Glutamatergic neuron (in vitro differentiated cells): Measurements from ENCODE around the gene KCNK5. TPM values are rescaled to one million over a fixed set of nuclear protein-coding genes. Genes with fewer than 3 reads are reported as not detected.

ENCODE experiments used
- DNase-seq: peaks from one replicate; pipeline ENCODE4 v3.0.0; 2022
- H3K27ac Mint-ChIP-seq: one replicate; pipeline ENCODE4 v1.8.0; 2020; ENCODE audit warnings: mild to moderate bottlenecking, mixed read lengths, inconsistent platforms; ENCODE audit not compliant: unreplicated experiment
- H3K27me3 Mint-ChIP-seq: one replicate; pipeline ENCODE4 v1.8.0; 2020; ENCODE audit warnings: mild to moderate bottlenecking, moderate library complexity, mixed read lengths, inconsistent platforms; ENCODE audit not compliant: unreplicated experiment
- H3K36me3 Mint-ChIP-seq: one replicate; pipeline ENCODE4 v1.8.0; 2020; ENCODE audit warnings: mild to moderate bottlenecking, mixed read lengths, inconsistent platforms; ENCODE audit not compliant: unreplicated experiment
- H3K4me1 Mint-ChIP-seq: one replicate; pipeline ENCODE4 v1.8.0; 2020; ENCODE audit warnings: mild to moderate bottlenecking, low read depth, mixed read lengths, inconsistent platforms; ENCODE audit not compliant: unreplicated experiment
- H3K4me3 Mint-ChIP-seq: one replicate; pipeline ENCODE4 v1.8.0; 2020; ENCODE audit warnings: mild to moderate bottlenecking, mixed read lengths, inconsistent platforms; ENCODE audit not compliant: unreplicated experiment
- H3K9me3 Mint-ChIP-seq: one replicate; pipeline ENCODE4 v1.8.0; 2020; ENCODE audit warnings: mild to moderate bottlenecking, moderate library complexity, mixed read lengths, inconsistent platforms; ENCODE audit not compliant: unreplicated experiment
- total RNA-seq: library from RNA; stranded (reverse); fragmentation: NEBNext Ultra II Directional; extraction: Animal tissue kit (Norgen Biotek cat#: 25700); gene quantifications from one replicate; pipeline ENCODE4 v1.2.1, GENCODE V29; 2021; ENCODE audit not compliant: unreplicated experiment
- TF ChIP-seq, protein P1 (sequence below): fragments of 200-600 bp; sonication (generic); IDR thresholded peaks from one replicate; pipeline ENCODE4 v1.5.0; 2021; ENCODE audit not compliant: partially characterized antibody, unreplicated experiment

The KCNK5 gene
- total RNA-seq, 1 donor from 2014 or later = 0.71 TPM

DNA sequence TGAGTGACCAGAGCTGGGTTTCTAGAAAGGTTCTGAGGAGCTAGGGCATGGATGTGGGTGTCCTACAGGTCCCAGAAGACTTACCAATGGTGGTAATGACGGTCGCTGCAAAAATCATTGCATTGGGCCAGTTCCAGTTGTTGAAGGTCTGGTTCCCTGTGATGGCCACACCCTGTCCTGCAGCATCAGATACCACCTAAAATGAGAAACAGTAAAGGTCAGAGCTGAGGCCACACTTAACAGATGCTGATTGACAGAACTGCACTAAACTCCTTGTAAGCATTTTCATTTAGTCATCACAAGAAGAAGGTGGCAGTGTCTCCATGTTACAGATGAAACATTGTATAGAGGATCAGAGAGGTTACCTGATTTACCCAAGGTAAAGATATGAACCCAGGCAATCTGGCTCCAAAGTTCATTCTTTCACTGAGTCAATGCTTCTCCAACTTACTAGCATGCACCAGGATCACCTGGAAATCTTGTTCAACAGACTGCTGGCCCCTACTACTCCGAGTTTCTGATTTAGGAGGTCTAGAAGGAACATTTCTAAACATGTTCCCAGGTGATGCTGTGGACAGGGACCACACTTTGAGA is 33.4 kb downstream of the KCNK5 start:
- no peak overlapping the region for H3K4me3 Mint-ChIP-seq
- H3K4me1 Mint-ChIP-seq = no peaks in the 10 kb centered on the region
- no peak for DNase-seq
- no peaks in the 10 kb centered on the region for H3K27me3 Mint-ChIP-seq
- H3K27ac Mint-ChIP-seq = no peak overlapping the region
- H3K9me3 Mint-ChIP-seq = peaks cover 2% of the 10 kb centered on the region
- H3K36me3 Mint-ChIP-seq = peaks cover 4% of the 10 kb centered on the region
- TF ChIP-seq, protein P1, sequence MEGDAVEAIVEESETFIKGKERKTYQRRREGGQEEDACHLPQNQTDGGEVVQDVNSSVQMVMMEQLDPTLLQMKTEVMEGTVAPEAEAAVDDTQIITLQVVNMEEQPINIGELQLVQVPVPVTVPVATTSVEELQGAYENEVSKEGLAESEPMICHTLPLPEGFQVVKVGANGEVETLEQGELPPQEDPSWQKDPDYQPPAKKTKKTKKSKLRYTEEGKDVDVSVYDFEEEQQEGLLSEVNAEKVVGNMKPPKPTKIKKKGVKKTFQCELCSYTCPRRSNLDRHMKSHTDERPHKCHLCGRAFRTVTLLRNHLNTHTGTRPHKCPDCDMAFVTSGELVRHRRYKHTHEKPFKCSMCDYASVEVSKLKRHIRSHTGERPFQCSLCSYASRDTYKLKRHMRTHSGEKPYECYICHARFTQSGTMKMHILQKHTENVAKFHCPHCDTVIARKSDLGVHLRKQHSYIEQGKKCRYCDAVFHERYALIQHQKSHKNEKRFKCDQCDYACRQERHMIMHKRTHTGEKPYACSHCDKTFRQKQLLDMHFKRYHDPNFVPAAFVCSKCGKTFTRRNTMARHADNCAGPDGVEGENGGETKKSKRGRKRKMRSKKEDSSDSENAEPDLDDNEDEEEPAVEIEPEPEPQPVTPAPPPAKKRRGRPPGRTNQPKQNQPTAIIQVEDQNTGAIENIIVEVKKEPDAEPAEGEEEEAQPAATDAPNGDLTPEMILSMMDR = no peak

DNA sequence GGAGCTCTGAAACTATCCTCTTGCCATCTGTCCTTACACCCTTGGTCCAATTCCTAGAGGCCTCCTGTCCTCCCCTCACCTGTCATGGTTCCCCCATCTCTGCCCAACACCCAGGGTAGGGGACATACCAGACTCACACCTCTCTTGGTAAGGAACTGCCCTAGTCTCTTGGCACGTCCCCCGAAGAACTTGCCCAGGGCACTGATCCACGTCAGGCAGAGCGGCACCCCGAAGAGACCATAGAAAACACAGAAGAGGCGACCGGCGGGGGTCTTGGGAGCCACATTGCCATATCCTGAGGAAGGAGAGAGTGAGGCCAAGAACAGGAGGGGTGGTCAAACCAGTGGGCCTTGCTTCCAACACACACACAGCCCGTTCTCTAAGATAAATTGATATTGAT is 34.8 kb downstream of the KCNK5 start:
- no peak overlapping the region for H3K4me3 Mint-ChIP-seq

DNA sequence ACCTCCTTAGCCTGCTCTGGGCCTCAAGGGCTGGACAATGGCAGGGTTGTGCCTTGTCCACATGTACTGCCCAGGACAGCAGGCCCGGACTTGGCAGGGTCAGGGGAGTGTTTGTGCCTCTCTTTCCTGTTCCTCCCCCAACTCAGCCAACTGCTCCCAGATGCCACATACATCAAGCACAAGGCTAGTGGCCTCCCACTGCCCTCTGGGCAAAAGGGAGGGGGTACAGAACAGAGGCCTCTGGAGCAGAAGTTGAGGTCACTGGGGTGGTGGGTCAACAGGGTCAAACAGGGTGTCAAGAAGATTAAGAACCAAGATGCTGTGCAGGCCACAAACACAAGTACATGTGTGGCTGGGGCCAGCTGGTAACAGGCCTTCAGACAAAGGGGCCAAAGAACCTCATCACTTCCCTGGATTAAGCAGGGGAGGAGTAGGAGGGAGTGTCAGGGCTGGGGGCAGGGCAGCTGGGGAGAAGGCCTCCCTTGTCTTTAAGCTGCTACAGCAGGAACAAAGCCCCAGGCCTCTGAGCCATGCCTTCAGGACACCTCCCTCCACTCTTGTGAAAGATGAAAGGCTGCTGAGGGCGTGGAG is 36.0 kb downstream of the KCNK5 start:
- Mint-ChIP-seq H3K36me3 (peaks cover 4% of the 10 kb centered on the region), H3K4me3 (no peak overlapping the region), H3K27ac (no peak overlapping the region), H3K4me1 (no peaks in the 10 kb centered on the region), H3K27me3 (peaks cover 3% of the 10 kb centered on the region), H3K9me3 (peaks cover 3% of the 10 kb centered on the region)
- TF ChIP-seq, protein P1 = no peak
- no peak for DNase-seq

More for the DNA sequence above, 34.8 kb downstream of the KCNK5 start:
- DNase-seq = no peak
- H3K36me3 Mint-ChIP-seq = peaks cover 4% of the 10 kb centered on the region
- TF ChIP-seq, protein P1 = no peak
- peaks cover 3% of the 10 kb centered on the region for H3K27me3 Mint-ChIP-seq
- H3K4me1 Mint-ChIP-seq = no peaks in the 10 kb centered on the region
- no peak overlapping the region for H3K27ac Mint-ChIP-seq
- peaks cover under 1% of the 10 kb centered on the region for H3K9me3 Mint-ChIP-seq

DNA sequence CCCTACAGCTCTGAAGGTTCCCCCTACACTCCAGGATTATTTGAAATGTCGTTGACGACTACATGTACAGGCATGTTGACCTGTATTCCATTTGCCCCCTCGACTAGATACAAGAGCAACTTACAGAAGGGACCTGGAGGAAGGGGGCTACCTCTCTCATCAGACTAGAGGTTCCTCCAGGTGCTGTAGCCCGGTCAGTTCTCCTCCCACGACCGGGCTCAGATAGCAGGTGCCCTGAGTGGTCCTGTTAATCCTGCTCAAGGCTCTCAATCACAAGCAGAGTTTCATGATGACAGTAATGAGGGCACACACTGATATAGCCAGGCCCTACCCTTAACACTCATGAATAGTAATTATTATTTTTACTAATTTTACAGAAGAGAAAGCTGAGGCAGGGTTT is 36.5 kb downstream of the KCNK5 start:
- H3K27ac Mint-ChIP-seq = no peak overlapping the region
- H3K4me1 Mint-ChIP-seq = no peaks in the 10 kb centered on the region
- H3K36me3 Mint-ChIP-seq = peaks cover 4% of the 10 kb centered on the region
- H3K4me3 Mint-ChIP-seq = no peak overlapping the region
- DNase-seq = no peak
- TF ChIP-seq, protein P1 = no peak
- H3K9me3 Mint-ChIP-seq = peaks cover 3% of the 10 kb centered on the region
- peaks cover 3% of the 10 kb centered on the region for H3K27me3 Mint-ChIP-seq

DNA sequence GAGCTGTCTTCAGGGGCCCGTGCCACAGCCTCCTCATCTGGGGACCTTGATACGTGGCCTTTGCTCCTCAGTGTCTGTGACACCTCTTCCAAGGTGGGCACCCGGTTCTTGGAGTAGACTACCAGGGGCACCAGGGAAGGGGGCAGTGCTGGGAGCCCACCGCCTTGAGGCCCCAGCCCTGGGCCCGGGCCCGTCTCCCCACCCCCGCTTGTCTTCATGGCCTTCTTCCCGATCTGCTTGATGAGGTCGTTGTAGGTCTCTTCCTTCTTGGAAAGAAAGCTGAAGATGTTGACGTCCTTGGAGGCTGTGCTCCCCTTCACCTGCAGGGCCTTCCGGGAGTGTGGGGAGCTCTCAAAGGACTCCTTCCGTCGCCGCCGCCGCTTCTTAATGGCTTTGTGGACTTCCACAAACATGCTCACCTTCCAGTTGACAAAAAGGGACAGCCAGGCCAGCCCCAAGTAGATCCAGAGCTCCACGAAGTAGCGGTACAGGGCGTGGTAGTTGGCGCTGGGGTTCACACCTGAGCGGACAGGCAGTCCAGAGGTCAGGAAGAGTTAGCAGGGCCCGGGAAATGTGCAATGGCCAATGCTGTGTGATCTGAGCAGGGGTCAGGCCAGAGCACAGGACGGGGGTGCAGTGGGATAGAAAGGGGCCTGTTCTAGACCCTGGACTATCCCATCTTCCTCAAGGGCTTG is 37.9 kb downstream of the KCNK5 start:
- Mint-ChIP-seq H3K4me3 (no peak overlapping the region), H3K9me3 (peaks cover 3% of the 10 kb centered on the region), H3K27me3 (peaks cover 3% of the 10 kb centered on the region), H3K4me1 (no peaks in the 10 kb centered on the region), H3K36me3 (peaks cover 4% of the 10 kb centered on the region), H3K27ac (no peak overlapping the region)
- TF ChIP-seq, protein P1 = no peak
- DNase-seq = no peak
